HG03439 (cell line): ENCODE measurements around the gene SH3GL3.

Experiments
- ATAC-seq: cut with Tn5 transposase; IDR thresholded peaks from one replicate; pipeline ENCODE4 v1.9.1; 2021; ENCODE audit warnings: mild to moderate bottlenecking, moderate library complexity; ENCODE audit not compliant: unreplicated experiment

Gene SH3GL3

DNA sequence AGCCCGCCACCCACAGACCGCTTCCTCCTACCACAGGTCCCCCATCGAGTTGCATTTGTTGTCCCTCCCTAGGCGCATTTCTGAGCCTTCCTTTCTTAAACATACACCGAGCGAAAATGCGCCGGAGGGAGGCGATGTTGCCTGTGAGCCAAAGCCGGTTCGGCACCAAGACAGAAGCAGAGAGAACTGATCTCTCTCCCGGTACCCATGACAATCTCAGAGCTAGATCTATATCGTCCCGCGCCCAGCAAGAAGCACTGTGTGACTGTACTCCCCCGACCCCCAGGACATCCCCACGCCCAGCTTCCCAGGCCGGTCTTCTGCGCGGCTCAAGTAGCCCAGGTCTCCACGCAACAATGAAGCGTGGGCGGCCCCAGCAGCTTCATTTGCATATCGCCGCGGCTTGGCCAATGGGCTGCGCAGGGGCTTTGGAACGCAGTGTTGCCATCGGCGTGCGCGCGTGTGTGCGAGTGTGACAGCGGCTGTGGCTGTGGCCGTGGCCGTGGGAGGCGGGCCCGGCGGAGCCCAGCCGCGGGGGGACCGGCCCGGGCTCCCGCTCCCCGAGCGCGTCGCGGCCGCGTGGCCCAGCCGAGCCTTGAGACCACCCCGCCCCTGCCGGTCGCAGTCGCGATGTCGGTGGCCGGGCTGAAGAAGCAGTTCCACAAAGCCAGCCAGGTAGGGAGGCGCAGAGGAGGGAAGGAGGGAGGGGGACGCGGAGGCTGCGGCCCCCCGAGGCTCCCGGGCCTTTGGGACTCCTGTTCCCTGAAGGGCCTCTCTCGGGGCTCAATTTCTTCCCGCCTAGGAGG is at the start of gene SH3GL3:
Gene SH3GL3 (plus strand): TSS at position 438 of the 806 bp plus-strand sequence. CDS start 193 bp downstream, at position 631.
- ATAC-seq, result no peak

GRCh38 chr15:83398626-83399025 is 48.5 kb upstream of the SH3GL3 start:
- no peak for ATAC-seq

DNA sequence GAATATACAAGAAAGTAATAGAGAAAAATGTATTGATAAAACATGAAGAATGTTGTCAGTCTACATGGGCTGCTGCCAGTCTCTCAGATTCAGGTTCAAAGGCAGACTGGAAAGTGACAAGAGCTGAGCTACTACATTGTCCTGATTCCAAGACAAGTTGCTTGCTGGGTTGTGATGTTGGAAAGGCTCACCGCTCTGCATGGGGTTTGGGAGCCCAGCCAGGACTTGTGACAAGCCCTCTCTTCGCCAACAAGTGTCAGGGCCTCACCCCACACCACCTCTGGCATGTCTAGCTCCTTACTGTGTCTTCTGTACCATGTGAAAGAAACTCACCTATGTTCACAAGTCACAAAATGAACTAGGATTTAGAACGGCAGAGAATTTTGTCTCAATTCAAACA is 43.0 kb upstream of the SH3GL3 start:
- no peak for ATAC-seq

DNA sequence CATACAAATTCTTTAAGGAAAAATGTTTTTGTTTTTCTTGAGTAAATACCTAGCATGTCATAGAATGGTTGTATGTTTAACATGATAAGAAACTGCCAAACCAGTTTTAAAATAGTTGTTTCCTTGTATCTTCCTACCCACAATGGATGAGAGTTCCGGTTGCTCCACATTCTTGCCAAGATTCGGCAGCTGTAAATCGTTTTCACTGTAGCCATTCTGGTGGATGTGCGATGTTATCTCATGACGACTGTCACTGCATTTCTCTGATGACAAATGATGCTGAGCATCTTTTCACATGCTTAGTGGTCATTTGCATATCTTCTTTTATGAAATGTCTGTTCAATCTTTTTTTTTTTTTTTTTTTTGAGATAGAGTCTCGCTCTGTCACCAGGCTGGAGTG is 36.6 kb upstream of the SH3GL3 start:
- ATAC-seq, result no peak

- ATAC-seq, result no peak
Measured at GRCh38 chr15:83413054-83413719, 34.0 kb upstream of the SH3GL3 start.

- ATAC-seq, result no peak
Measured at GRCh38 chr15:83422081-83422480, 25.1 kb upstream of the SH3GL3 start.

DNA sequence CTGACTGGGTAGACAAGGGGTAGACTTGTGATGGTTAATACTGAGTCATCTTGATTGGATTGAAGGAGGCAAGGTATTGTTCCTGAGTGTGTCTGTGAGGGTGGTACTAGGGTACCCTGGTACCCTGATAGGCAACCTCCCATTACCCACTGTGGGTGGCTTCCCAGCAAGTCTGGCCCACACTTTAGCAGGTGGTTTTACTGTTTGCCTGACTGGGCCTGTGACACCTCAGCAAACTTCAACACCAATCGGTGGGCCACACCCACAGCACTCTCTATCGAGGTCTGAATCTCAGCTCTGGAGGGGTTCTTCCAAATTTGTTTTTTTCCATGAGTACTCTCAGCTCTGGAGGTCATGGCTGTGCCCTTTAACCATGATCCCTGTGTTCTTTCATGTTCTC is 24.6 kb upstream of the SH3GL3 start:
- no peak for ATAC-seq

GRCh38 chr15:83424101-83424500 is 23.0 kb upstream of the SH3GL3 start:
- no peak for ATAC-seq

DNA sequence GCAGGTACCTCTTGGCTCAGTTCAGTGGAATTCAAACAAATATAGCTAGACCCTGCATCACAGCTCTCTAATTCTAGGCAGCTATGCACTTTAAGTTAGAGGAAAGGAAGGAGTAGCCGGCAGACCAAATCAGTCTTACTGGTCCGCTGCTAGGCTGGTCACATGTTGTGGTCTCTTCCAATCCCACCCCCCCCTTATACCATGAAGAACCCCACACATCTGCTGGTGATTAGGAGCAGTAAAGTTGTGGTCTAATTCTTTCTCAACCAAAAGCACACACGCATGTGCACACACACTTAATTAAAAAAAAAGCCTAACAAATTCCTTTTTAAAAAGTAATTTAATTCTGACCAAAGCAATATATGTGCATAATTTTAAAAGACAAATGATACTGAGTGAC is 16.7 kb upstream of the SH3GL3 start:
- ATAC-seq, result no peak

DNA sequence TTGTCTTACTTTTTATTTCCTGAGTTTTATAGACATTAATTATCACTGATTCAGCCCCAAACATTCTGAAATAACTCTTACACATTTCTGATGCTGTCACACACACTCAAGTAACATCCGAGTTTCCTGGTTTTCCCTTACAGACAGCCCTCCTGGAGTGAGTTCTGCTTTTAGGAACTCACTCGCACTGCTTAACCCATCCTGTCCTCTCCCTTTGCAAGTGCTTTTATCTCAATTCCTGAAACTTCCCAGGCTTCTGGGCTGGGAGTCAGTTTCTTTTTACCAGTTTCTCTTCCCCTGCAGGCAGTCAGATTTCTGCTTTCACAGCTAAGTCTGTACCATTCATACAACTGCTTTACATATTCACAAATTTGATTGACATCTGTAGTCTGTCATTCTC is 15.6 kb upstream of the SH3GL3 start:
- ATAC-seq, result no peak

GRCh38 chr15:83435202-83435601 is 11.9 kb upstream of the SH3GL3 start:
- no peak for ATAC-seq

DNA sequence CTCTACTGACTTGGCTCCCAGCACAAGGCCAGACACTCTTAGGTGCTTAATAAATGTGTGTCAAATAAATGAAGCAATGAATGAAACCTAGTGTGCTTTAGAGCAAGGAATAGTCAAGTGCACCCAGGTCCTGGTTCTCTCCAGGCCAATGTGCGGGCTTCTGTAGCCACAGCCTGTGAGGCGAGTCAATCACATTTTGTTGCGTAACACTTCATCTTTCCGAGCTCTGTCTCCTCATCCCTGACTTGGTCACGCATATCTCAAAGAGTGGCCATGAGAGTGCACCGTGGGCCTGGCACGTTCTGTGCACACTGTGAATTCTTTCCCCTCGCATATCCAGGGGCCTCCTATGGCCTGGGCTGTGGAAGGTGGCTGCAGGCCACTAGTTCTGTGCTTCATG is 11.4 kb upstream of the SH3GL3 start:
- ATAC-seq, result no peak

GRCh38 chr15:83436513-83437158 is 10.5 kb upstream of the SH3GL3 start:
- no peak for ATAC-seq

DNA sequence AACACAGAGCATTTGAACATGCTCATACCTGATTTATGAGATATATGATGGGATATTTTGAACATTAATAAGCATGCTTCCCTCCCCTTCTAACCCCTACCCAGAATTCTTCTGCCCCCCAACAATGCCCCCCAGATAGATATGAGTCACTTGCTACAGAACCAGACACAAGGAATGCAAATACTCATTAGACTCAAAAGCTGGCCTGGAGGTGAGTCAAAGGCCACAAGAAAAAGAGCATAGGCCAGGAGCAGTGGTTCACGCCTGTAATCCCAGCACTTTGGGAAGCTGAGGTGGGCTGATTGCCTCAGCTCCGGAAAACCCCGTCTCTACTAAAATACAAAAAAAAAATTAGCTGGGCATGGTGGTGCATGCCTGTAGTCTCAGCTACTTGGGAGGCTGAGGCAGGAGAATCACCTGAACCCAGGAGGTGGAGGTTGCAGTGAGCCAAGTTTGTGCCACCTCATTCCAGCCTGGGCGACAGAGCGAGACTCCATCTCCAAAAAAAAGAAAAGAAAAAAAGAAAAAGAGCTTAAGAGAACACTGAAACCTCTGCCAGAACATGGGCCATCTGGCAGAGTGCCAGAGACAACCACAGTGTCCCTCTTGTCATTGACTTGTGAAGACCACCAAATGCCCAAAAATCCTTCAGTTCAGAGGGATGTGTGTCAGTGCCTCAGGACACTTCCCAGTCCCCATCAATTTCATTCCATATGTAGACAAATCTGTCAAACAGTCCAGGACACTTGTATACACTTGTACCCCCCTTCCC is 3.9 kb upstream of the SH3GL3 start:
- ATAC-seq, result no peak

GRCh38 chr15:83444936-83445335 is 2.2 kb upstream of the SH3GL3 start:
- ATAC-seq, result no peak

GRCh38 chr15:83445643-83446042 is 1.5 kb upstream of the SH3GL3 start:
- no peak for ATAC-seq

GRCh38 chr15:83446417-83446816 is 724 bp upstream of the SH3GL3 start:
- no peak for ATAC-seq

GRCh38 chr15:83449250-83449671 is 2.1 kb downstream of the SH3GL3 start:
- no peak for ATAC-seq

GRCh38 chr15:83449937-83450506 is 2.9 kb downstream of the SH3GL3 start:
- no peak for ATAC-seq

- ATAC-seq, result no peak
Measured at GRCh38 chr15:83457149-83457548, 10.0 kb downstream of the SH3GL3 start.

DNA sequence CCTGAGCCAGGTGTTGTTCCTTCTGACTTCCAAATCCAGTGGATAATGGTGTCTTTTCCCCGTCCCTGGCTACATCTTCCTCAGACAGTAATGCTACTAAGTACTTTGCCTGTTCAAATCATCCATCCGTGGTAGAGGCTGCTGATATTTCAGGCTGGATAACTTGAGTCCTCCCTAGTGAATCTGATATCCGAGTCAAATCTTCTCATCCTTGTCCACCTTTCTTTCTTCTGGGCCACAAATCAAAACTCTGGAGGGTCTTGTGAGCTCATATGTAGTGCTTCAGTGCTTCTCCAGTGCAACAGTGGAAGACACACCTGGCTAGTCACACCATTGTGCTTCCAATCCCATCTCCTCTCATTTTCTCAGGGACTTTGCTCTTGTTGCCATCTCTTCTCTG is 11.2 kb downstream of the SH3GL3 start:
- ATAC-seq, result no peak
